Measurements from ENCODE around the gene ZBTB16.

ZBTB16 gene

GRCh38 chr11:114085965-114086793 lies 26.7 kb downstream of the ZBTB16 start:
- no peak for DNase-seq

GRCh38 chr11:114087025-114087424 lies 27.5 kb downstream of the ZBTB16 start:
- no peak for DNase-seq

DNA sequence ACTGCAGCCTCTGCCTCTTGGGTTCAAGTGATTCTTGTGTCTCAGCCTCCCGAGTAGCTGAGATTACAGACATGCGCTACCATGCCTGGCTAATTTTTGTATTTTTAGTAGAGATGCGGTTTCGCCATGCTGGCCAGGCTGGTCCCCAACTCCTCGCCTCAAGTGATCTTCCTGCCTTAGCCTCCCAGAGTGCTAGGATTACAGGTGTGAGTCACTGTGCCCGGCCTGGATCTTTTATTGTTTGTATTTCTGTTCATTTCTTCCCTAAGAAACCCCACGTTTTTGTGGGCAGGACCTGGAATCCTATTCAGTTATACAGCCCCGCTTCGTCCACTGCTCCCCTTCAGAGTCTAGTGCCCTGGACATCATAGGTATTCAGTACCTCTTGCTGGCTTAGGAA lies 28.7 kb downstream of the ZBTB16 start:
- no peak for DNase-seq

GRCh38 chr11:114088836-114089235 lies 29.3 kb downstream of the ZBTB16 start:
- no peak for DNase-seq

DNA sequence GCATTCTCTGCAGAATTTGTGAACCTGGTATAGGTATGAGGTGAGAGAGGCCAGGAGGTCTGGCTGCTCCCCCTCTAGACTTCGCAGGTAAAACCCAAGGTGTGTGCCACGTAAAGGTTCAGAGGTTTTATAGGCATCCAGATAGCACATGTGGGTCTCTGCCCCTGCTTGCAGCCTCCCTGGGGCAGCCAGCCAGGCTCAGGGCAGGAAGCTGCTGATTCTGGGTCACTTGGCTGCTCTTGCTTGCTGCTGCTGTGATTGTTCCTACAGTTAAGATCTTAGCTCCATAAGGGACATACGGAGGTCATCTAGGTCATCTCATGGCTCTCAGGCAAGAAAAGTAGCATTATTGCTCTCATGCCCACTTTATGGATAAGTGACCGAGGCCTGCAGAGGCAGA lies 30.2 kb downstream of the ZBTB16 start:
- DNase-seq = no peak

DNA sequence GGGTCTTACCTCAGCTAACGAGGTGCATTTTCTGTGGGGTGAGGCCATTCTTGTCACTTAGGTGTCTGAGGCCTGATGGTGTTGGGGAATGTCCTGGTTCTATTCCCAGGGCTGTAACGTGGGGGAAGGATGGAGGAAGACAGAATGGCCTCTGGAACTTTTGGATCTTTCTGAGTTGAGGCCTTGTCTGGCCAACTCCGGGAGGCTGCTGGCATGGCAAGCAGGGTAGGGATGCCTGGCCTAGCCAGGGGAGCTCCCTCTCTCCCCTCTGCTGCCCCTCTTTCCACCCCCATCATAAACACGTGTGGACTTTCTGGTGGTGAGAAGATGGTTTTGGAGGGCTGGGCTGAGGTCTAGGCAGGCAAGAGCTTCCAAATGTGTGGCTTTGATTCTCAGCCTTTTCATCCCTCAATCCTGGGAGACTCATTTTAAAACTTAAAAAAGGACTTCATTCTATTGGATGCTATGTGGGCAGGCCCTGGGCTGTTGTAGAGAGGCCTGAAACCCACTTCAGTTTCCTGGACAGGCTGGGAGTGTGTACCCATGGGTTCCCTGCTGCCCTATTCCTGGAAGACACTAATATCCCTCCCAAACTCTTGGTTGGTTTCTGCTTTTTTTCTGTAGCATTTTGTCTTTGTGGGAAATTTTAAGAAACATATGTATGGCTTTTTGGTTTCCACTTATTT lies 30.9 kb downstream of the ZBTB16 start:
- DNase-seq = no peak

DNA sequence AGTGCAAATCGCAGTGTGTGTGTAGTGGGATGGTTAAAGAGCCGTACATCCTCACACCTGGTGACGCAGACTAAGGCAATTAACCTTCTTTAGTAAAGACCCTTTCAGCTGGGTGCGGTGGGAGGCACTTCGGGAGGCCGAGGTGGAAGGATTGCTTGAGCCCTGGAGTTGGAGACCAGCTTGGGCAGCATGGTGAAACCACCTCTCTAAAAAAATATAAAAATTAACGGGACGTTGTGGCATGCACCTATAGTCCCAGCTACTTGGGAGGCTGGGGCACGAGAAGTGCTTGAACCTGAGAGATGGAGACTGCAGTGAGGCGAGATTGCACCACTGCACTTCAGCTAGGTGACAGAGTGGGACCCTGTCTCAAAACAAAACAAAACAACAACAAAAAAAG lies 31.5 kb downstream of the ZBTB16 start:
- no peak for DNase-seq

DNA sequence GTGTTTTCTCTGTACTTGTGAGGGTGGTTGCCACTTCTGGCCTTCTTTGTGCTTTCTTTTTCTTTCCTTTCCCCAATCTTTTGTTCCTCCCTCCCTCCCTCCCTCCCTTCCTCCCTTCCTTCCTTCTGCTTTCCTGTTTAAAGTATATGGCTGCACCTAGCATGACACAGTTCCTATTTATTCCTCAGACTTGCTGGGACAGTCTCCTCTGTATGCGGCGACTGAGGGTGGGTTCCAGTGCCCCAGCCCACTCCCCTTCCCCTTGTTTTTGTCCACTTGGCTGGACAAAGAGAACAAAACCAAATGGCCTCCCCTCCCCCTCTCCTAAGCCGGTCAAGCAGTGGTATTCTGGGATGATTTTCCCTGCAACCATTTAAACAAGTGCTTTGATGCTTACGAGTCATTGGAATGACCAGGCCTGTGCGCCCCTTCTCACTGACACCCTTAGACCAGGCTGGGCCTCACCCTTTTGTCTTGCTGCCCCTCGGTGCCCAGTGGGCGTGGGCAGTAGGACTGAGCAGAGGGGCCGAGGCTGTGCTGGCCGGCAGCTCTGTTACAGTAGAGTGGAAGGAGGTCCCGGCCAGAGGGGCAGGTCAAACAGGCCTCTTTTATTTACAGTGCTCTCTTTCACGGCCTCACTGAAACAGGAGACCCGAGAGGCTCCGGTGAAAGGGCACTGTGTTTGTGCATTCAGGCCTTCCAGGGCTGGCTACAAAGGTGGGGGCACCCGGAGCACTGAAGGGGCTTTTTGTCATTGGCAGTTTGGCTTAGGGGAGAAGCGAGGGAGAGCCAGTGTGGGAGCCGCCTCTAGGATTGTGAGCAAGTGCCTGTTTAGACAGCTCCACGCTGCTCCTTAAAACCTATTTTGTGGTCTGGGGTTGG lies 32.2 kb downstream of the ZBTB16 start:
- DNase-seq = no peak

DNA sequence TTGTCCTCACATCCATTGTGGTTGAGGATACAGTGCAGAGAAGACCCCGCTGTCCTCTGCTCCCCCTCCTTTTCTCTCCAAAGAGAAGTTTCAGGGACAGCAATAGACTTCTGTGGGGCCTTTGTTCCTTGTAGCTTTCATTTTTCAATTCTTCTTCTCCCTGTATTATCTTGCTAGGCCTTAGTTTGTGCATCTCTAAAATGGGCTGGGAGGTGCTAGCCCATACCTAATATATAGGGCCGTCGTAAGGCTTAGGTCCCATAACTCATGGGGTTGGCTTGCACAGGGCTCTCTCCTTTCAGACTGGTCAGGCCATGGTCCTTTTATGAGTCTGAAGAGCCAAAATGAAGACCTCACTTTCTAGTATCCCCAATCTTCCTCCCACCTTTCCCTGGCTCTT lies 33.0 kb downstream of the ZBTB16 start:
- no peak for DNase-seq

- DNase-seq = no peak
These were observed 33.4 kb downstream of the ZBTB16 start for GRCh38 chr11:114092953-114093352.

GRCh38 chr11:114094516-114094915 lies 35.0 kb downstream of the ZBTB16 start:
- no peak for DNase-seq

DNA sequence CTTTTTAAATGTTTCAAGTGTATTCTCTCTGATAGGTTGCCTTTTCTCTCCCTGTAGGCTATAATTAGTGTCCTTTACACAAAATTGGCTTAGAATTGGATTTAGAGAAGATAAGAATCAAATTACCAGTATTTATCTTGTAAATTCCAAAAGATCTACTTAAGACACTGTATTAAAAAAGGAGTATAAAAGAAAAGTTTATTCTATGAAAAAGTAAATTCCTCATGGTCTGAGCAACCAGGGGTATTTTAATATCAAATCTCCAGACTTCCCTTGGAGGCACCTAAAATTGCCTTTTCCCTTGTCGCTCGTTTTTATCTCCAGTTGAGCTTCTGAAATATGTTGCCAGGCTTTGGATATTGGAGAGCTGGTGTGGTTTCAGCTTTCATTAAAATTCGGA lies 36.4 kb downstream of the ZBTB16 start:
- DNase-seq = no peak

GRCh38 chr11:114097832-114098231 lies 38.3 kb downstream of the ZBTB16 start:
- DNase-seq = no peak

GRCh38 chr11:114098927-114099326 lies 39.4 kb downstream of the ZBTB16 start:
- no peak for DNase-seq

- DNase-seq = no peak
These were observed 40.1 kb downstream of the ZBTB16 start for GRCh38 chr11:114099392-114100178.

- DNase-seq = no peak
These were observed 43.7 kb downstream of the ZBTB16 start for GRCh38 chr11:114102993-114103896.

DNA sequence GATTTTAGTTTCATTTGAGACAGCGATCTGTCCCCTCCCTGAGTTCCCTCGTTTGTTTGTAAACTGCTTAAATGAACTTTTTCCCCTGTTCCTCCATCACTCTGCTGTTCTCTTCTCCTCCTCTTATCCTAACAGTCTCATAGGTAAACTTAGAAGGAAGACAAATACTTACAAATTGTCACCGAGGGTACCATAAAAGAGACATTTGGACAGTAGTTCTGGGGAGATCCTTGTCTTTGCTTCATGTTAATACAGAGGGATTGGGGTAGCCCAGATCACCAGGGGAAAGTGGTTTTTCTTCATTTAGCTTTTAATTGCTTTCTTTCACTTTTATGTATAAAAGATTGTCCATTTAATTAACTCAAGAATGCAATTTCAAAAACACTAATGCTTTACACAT lies 46.1 kb downstream of the ZBTB16 start:
- no peak for DNase-seq

GRCh38 chr11:114106047-114106446 lies 46.5 kb downstream of the ZBTB16 start:
- no peak for DNase-seq

- no peak for DNase-seq
These were observed 47.5 kb downstream of the ZBTB16 start for GRCh38 chr11:114106986-114107385.

- DNase-seq = no peak
These were observed 49.1 kb downstream of the ZBTB16 start for GRCh38 chr11:114108501-114109205.
